Cerebellar nuclear complex (tissue), 1 donor: ENCODE results near the gene PFKP.
"Not testable (repeated sequence)": the region's sequence is repeated elsewhere in the genome, so short reads cannot be mapped to it uniquely, and the experiment has no call there.

ENCODE experiments used
- DNase-seq, 2 experiments: peaks; one replicate each; lab custom pipeline; 2025; lab: John Stamatoyannopoulos, UW

PFKP gene

GRCh38 chr10:3159152-3159551 is 91.8 kb downstream of the PFKP start:
- DNase-seq, result no peak

GRCh38 chr10:3162533-3162932 is 95.2 kb downstream of the PFKP start:
- no peak for DNase-seq

- no peak for DNase-seq
Observed at GRCh38 chr10:3163879-3164278, 96.5 kb downstream of the PFKP start.

GRCh38 chr10:3165196-3165595 is 97.8 kb downstream of the PFKP start:
- DNase-seq, result no peak

- DNase-seq, result no peak
Observed at GRCh38 chr10:3166496-3167290, 99.3 kb downstream of the PFKP start.

- no peak for DNase-seq
Observed at GRCh38 chr10:3167611-3168330, 100.4 kb downstream of the PFKP start.

GRCh38 chr10:3169271-3169670 is 101.9 kb downstream of the PFKP start:
- no peak for DNase-seq

GRCh38 chr10:3169673-3170072 is 102.3 kb downstream of the PFKP start:
- no peak for DNase-seq

GRCh38 chr10:3171488-3171887 is 104.1 kb downstream of the PFKP start:
- DNase-seq, result not testable (repeated sequence)

- no peak for DNase-seq
Observed at GRCh38 chr10:3172081-3172445, 104.7 kb downstream of the PFKP start.

GRCh38 chr10:3172446-3173170 is 105.3 kb downstream of the PFKP start, which contains the start of gene PITRM1:
PITRM1 (minus strand) TSS chr10:3172782; CDS start chr10:3172772, 10 bp downstream.
- DNase-seq, result peak; percentile 86 to 93

GRCh38 chr10:3173171-3173878 is 106.0 kb downstream of the PFKP start:
- no peak for DNase-seq

- DNase-seq, result no peak
Observed at GRCh38 chr10:3178042-3178441, 110.7 kb downstream of the PFKP start.

GRCh38 chr10:3179174-3179573 is 111.8 kb downstream of the PFKP start:
- no peak for DNase-seq

- no peak for DNase-seq
Observed at GRCh38 chr10:3180355-3181025, 113.1 kb downstream of the PFKP start.

GRCh38 chr10:3185386-3185785 is 118.0 kb downstream of the PFKP start:
- DNase-seq, result no peak

GRCh38 chr10:3186368-3186767 is 119.0 kb downstream of the PFKP start:
- no peak for DNase-seq
